Limb (tissue), 2 donors: ENCODE results near the gene GALR1.
"Not testable (repeated sequence)": the region's sequence is repeated elsewhere in the genome, so short reads cannot be mapped to it uniquely, and the experiment has no call there.

Experiments
- DNase-seq, 2 donors: peaks; one replicate each; pipeline ENCODE4 v3.0.0-alpha.2; 2016; ENCODE audit errors: extremely low spot score in 2 of 2

The GALR1 gene

GRCh38 chr18:77249569-77250500, at the start of gene GALR1:
TSS of gene GALR1 (plus strand) at chr18:77249848. CDS start at chr18:77250549, 701 bp downstream.
- peak in 1 of 2 donors; percentile 53 for DNase-seq

- no peak for DNase-seq
Observed at GRCh38 chr18:77201506-77201905, 48.1 kb upstream of the GALR1 start.

GRCh38 chr18:77202329-77202728, 47.3 kb upstream of the GALR1 start:
- no peak for DNase-seq

DNA sequence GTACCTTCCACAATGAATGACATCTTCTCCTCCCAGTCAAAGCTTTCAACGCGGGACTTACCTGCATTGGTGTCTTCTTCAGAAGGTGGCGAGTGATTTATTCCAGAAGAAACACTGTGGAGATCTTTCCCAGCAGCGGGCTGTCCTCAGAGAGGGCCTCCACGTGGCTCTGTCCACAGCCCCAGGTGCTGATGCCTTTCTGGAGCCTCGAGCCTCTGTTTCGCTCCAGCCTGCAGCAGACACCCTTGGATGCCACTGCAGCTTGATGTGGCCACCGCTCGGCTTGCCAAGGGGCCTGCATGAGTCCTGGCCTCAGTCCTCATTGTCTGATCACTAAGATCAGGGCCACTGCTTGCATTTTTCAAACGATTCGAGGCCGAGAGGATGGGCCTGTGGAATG, 46.6 kb upstream of the GALR1 start:
- peak in 1 of 2 donors; percentile 15 for DNase-seq

DNA sequence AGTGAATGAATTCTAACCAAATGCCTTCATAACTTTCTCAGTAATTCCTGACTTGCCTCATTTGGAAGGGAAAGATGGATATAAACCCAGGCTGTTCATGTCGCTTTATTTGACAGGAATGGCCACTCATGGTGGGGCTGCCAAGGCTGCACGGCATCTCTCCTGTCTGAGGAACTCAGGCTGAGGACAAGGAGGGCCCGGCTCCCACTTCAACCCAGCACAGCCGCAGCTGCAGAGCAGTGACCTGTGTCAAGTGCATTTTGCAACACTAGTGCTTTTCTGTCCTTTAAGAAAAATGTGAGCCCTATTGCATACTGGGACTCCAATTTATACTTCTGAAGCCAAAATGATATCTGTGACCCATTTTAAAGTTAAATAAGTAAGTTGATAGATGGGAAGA, 45.8 kb upstream of the GALR1 start:
- DNase-seq: no peak

DNA sequence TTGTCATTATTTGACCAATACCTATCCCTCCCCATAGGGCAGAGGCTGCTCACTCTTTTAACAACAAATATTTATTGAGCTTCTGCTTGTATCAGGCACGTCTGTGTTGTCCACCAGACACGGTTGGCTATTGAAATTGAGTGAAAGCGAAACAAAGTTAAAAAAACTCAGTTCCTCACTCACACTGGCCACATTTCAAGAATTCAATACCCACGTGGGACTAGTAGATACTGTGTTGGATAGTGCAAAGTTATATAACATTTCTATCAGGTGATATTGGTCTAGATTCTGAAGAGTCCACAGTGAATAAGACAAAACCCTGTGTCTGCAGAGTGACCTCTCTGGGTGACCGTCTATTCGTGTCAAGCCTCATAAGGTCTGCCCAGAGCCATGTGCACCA, 43.9 kb upstream of the GALR1 start:
- no peak for DNase-seq

- no peak for DNase-seq
Observed at GRCh38 chr18:77206676-77207374, 42.8 kb upstream of the GALR1 start.

- DNase-seq: peak; percentile 55 to 71
Observed at GRCh38 chr18:77207540-77207939, 42.1 kb upstream of the GALR1 start.

DNA sequence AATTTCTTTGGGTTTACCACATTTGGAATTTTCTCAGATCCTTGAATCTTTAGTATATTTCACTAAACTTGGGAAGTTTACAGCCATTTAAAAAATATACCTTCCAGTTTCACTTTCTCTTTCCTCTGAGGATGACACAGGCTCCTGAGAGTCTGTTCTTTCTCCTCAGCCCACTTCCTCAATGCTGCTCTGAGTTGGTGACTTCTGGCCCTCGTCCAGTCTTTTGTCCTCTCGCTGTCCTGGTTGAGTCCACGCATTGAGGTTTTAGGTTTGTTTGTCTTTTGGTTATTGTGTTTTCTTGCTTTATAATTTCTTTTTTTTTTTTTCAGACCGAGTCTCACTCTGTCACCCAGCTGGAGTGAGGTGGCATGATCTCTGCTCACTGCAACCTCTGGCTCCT, 40.7 kb upstream of the GALR1 start:
- DNase-seq: no peak

- DNase-seq: no peak
Observed at GRCh38 chr18:77209587-77209986, 40.1 kb upstream of the GALR1 start.

DNA sequence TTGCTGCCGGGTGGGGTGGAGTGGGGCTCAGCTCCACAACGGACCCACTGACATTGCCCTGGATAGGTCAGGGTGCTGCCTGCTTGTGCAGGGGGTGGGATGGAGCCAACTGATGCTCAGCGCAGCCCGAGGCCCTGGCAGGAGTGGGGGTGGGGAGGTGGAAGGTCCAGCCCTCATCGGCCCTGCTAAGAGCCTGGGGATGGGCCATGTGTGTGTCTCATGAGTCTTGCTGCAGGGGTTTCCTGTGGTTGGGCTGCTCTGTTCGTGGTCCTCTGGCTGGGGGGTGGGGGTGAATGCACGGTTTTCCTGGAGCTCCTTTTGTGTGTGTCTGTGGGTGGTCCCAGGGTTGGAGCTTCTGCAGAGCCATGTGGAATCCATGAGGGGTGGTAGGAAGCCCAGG, 39.4 kb upstream of the GALR1 start:
- no peak for DNase-seq

- no peak for DNase-seq
Observed at GRCh38 chr18:77218642-77219041, 31.0 kb upstream of the GALR1 start.

DNA sequence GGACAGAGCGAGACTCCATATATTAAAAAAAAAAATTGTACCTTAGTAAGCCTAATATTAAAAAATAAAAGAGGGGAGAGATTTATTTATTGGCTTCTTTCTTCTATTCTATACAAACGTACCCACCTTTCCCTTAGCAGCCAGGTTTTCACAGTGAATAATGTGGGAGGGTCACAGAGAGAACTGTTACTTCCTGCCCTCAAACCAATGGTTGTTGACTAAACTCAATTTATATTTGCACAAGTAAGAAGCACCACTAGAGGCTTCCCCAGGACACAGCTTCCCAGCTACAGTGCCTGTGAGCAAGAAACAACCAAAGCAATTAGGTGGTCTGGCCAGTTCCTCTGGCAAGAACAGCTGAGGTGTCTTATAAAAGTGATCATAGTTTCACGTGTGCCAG, 28.9 kb upstream of the GALR1 start:
- no peak for DNase-seq

- DNase-seq: no peak
Observed at GRCh38 chr18:77222464-77222863, 27.2 kb upstream of the GALR1 start.

- no peak for DNase-seq
Observed at GRCh38 chr18:77223221-77223639, 26.4 kb upstream of the GALR1 start.

DNA sequence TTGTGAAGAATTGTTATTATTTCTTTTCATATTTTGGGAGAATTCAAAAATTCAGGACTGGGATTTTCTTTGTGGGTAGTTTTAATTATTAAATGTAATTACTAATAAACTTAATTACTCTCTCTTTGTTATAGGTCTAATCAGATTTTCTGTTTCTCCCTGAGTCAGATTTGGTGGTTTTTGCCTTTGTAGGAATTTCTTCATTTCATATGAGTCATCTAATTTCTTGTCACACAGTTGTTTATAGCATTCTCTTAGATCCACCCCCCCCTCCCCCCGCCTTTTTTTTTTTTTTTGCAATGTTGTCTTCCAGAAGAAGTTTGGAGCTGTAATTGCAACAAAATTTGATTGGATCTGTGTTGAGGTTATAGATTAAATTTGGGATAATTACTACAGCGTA, 26.0 kb upstream of the GALR1 start:
- no peak for DNase-seq

- DNase-seq: no peak
Observed at GRCh38 chr18:77230645-77231044, 19.0 kb upstream of the GALR1 start.

GRCh38 chr18:77234504-77235365, 14.9 kb upstream of the GALR1 start:
- no peak for DNase-seq

DNA sequence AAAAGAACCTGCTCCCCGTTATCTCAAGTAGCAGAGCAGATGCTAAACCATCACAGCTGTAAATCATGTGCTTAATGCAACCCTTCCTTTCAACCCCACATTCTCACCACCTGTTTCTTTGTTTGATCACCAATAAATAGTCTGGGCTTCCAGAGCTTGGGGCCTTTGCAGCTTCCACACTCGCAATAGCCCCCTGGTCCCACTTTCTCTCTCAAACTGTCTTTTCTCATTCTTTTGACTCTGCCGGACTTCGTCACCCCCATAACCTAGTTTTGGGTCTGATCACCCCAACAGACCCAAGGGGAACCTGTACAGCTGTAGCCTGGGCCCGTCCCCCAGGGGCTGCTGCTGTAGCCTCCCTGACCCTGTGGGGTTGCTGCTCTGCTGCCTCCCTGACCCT, 10.4 kb upstream of the GALR1 start:
- DNase-seq: not testable (repeated sequence)

DNA sequence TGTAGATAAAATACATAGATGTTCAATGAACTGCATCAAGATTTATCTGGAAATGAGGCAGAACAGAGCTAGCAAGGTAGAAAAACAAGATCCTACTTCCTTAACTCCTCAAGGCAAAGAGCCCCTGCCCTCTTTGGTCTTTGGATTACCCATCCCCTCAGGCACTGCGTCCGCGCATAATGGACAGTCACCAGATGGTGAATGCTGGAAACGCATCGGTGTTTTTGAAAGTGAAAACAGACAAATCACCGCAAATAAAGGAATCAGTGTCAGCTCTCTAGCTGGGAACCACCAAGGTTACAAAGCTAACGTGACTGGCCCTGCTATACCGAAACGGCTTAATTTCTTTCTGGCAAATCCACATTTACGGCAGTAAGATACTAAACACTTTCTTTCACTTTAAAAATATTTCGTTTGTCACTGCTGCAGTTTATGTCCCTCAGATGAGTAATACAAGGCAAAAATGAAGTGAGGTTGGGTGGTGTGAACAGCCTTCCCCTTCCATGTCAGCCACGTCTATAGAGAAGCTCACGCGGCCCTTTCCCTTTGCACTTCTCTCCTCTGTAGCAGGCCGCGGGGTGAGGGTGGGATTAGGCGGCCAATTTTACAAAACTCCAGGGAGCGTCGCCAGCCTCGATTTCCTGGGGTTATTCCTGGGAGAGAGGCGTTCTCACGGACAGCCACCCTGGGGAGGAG, 627 bp upstream of the GALR1 start:
- no peak for DNase-seq

GRCh38 chr18:77250501-77250925, 865 bp downstream of the GALR1 start:
- DNase-seq: peak in 1 of 2 donors; percentile 40
